ENCODE results near the gene CYP2B6.
"Not testable (repeated sequence)": the region's sequence is repeated elsewhere in the genome, so short reads cannot be mapped to it uniquely, and the experiment has no call there.

CYP2B6 gene

GRCh38 chr19:41030651-41031050, 39.6 kb downstream of the CYP2B6 start:
- Histone ChIP-seq H3K27ac (replicated peaks) (no peak overlapping the region), H3K4me3 (replicated peaks; ENCODE audit: insufficient read depth, low read length) (no peak overlapping the region), H3K27me3 (ENCODE audit: insufficient read depth, poor library complexity, severe bottlenecking) (peaks cover 4% of the 10 kb centered on the region)
- no peak for DNase-seq (ENCODE audit: low read depth in 1 of 2, low spot score in 1 of 2)
- TF ChIP-seq REST (IDR thresholded peaks at IDR 0.05; ENCODE audit: insufficient replicate concordance, low read depth), result no peak
- TF ChIP-seq CTCF (IDR thresholded peaks at IDR 0.05; ENCODE audit: insufficient read depth, low read length), result no peak
- no peak for TF ChIP-seq POLR2AphosphoS5 (IDR thresholded peaks at IDR 0.05; ENCODE audit: low read depth)
- TF ChIP-seq SPI1 (IDR thresholded peaks at IDR 0.05; ENCODE audit: borderline replicate concordance, low read depth), result no peak
- no peak for TF ChIP-seq GABPA (IDR thresholded peaks at IDR 0.05; ENCODE audit: low read depth)

DNA sequence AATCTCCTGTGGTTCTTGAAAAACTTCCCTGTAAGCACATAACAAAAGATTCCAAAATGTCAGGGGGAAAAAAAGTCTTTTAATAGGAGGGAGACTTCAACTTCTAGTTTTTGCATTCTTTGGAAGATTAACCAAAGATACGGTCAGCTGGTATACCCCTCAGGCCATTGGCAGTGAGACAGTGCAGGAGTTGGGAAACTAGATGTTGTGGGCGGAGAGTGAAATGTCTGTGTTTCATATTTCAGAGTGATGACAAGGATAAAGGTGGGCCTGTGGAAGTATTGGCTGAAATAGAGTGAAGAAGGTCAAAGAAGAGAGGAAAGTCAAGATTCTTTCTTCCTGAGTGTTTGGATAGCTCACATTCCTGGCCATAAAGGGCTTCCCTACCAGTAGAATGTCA, 40.8 kb downstream of the CYP2B6 start:
- peaks cover 4% of the 10 kb centered on the region for H3K27me3 ChIP-seq (ENCODE audit: insufficient read depth, poor library complexity, severe bottlenecking)
- no peak for TF ChIP-seq POLR2AphosphoS5 (IDR thresholded peaks at IDR 0.05; ENCODE audit: low read depth)
- no peak for TF ChIP-seq REST (IDR thresholded peaks at IDR 0.05; ENCODE audit: insufficient replicate concordance, low read depth)
- no peak for TF ChIP-seq SPI1 (IDR thresholded peaks at IDR 0.05; ENCODE audit: borderline replicate concordance, low read depth)
- no peak for DNase-seq (ENCODE audit: low read depth in 1 of 2, low spot score in 1 of 2)
- no peak overlapping the region for H3K4me3 ChIP-seq (replicated peaks; ENCODE audit: insufficient read depth, low read length)
- no peak overlapping the region for H3K27ac ChIP-seq (replicated peaks)

DNA sequence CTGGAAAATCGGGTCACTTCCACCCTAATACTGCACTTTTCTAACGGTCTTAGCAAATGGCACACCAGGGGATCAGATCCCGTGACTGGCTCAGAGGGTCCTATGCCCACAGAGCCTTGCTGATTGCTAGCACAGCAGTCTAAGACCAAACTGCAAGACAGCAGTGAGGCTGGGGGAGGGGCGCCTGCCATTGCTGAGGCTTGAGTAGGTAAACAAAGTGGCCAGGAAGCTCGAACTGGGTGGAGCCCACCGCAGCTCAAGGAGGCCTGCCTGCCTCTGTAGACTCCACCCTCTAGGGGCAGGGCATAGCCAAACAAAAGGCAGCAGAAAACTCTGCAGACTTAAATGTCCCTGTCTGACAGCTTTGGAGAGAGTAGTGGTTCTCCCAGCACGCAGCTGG, 42.2 kb downstream of the CYP2B6 start:
- not testable (repeated sequence) for H3K27ac ChIP-seq (replicated peaks); DNase-seq (ENCODE audit: low read depth in 1 of 2, low spot score in 1 of 2)

DNA sequence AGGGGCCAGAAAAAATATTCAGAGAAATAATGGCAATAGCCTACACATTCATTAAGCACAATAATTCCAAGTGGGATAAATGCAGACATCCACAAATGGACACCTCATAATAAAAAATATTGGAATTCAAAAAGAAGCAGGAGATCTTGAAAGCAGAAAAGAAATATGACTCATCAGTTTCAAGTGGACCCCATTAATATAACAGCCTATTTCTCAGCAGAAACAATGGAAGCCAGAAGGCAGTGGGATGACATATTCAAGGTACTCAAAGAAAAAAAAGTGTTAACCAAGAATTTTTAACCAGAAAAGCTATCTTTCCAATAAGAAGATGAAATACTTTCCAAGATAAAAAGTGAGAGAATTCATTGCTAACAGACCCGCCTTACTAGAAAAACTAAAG, 48.7 kb downstream of the CYP2B6 start:
- H3K27ac ChIP-seq (replicated peaks), result no peak overlapping the region
- peaks cover 4% of the 10 kb centered on the region for H3K27me3 ChIP-seq (ENCODE audit: insufficient read depth, poor library complexity, severe bottlenecking)
- H3K4me3 ChIP-seq (replicated peaks; ENCODE audit: insufficient read depth, low read length), result no peak overlapping the region
- TF ChIP-seq SPI1 (IDR thresholded peaks at IDR 0.05; ENCODE audit: borderline replicate concordance, low read depth) (no peak), GABPA (IDR thresholded peaks at IDR 0.05; ENCODE audit: low read depth) (no peak), CTCF (IDR thresholded peaks at IDR 0.05; ENCODE audit: insufficient read depth, low read length) (no peak), REST (IDR thresholded peaks at IDR 0.05; ENCODE audit: insufficient replicate concordance, low read depth) (no peak), POLR2AphosphoS5 (IDR thresholded peaks at IDR 0.05; ENCODE audit: low read depth) (no peak)
- no peak for DNase-seq (ENCODE audit: low read depth in 1 of 2, low spot score in 1 of 2)

More for the DNA sequence above, 42.2 kb downstream of the CYP2B6 start:
- H3K4me3 ChIP-seq (replicated peaks; ENCODE audit: insufficient read depth, low read length); H3K27me3 ChIP-seq (ENCODE audit: insufficient read depth, poor library complexity, severe bottlenecking): not testable (repeated sequence)

- DNase-seq (ENCODE audit: low read depth in 1 of 2, low spot score in 1 of 2); H3K27me3 ChIP-seq (ENCODE audit: insufficient read depth, poor library complexity, severe bottlenecking); H3K4me3 ChIP-seq (replicated peaks; ENCODE audit: insufficient read depth, low read length); H3K27ac ChIP-seq (replicated peaks): not testable (repeated sequence)
These were observed 54.0 kb downstream of the CYP2B6 start for GRCh38 chr19:41045095-41045494.

Data from HL-60 (cell line).